Measurements from ENCODE around the gene TBC1D22A.
"Not testable (repeated sequence)": the region's sequence is repeated elsewhere in the genome, so short reads cannot be mapped to it uniquely, and the experiment has no call there.

TBC1D22A gene

DNA sequence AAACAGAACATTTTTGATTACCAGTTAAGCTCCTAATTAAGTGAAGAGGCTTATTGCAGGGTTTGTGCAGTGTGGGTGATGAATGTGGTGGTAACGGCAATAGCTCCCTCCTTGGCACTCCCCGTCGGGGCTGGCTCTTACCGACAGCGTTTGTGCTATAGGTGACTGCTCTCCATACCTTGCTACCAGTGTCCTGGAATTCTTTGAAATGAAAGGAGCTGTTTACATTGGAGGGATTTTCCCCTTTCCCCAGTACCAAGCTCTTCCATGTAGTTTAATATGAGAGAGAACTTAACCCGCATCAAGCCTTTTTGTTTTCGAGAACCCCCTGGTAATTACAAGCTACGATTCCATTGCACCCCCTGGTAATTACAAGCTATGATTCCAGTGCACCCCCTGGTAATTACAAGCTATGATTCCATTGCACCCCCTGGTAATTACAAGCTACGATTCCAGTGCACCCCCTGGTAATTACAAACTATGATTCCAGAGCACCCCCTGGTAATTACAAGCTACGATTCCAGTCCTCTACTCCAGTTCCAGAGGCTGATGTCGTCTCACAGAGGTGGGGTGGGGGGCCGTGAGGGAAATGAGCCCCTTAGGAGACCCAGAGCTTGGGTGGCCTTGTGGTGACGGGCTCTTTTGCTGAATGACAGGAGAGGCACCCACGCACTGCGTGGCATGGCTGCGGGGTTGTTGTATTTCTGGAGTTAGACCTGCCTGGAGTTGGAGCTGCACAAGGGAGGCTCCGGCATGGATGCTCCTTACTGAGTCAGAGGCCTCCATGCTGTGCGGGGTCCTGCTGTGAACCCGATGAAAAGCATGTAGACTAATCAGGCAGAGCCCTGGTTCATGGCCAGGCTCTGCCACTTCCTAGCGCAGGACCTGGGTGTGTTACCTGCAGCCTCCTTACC, 205.3 kb downstream of the TBC1D22A start:
- no peak for DNase-seq (ENCODE audit: extremely low read depth in 1 of 2, low read depth in 1 of 2)

DNA sequence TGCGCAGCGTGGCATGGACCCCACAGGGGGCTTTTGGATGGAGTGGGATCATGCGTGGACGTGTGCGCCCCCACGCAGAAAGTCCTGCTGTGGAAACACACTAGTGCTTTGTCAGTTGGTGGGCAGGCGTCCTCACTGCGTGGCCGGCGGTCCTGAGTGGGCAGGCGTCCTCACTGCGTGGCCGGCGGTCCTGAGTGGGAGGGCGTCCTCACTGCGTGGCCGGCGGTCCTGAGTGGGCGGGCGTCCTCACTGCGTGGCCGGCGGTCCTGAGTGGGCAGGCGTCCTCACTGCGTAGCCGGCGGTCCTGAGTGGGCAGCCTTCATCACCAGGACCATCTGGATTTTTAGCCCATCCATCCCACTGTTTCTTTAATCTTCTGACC, 205.9 kb downstream of the TBC1D22A start:
- DNase-seq (ENCODE audit: extremely low read depth in 1 of 2, low read depth in 1 of 2) = no peak

DNA sequence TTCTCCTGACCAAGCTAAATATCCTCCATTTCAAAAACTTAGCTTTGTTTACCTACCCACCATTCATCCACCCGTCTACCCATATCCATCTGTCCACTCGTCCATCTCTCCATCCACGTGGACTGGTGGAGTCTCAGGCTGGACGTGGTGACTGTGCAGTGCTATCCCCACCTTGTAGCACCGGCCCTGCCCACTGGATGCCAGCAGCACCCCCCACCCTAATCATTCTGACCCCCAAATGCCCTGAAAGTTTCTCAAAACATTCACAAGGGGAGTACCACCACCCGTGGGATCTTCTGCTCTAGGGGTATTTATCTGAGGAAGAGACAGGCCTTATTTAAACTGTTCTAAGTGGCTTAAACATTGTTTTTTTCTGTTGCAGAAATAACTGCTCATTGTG, 206.4 kb downstream of the TBC1D22A start:
- no peak for DNase-seq (ENCODE audit: extremely low read depth in 1 of 2, low read depth in 1 of 2)

DNA sequence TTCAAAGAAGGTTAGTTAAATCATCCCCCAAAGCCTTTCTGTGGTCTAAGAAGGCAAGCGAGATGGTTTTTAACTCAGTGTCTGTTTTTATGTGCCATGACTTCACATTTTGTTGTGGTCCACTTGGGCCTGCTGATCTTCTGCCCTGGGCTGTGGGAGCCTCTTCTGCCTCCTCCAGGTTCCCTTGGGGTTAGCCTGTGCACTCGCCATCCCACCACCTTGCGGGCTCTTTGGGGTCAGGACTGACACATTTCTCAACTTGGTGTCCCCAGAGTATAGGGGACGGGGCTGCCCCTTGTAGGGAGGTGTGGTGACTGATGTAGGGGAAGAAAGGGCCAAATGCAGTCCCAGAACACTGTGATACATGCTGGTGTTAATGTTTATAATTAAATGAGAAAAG, 207.0 kb downstream of the TBC1D22A start:
- DNase-seq (ENCODE audit: extremely low read depth in 1 of 2, low read depth in 1 of 2) = no peak

DNA sequence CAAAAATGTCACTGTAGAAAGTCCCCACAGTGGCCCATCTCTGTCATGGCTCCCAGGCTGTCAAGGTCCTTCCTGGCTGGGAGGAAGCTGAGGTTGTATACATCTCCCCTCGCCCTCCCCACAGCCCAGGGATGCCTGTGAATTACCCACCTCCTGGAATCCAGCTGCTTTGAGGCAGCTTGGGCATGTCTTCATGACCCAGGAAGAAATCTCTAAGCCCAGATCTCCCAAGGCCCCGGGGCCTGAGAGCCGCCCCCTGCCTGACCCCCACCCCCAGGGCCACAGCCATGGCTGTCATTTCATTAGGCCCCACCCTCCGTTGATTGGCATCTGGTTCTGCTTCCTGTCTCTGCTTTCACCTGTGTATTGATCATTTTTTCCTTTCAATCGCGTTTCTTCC, 207.5 kb downstream of the TBC1D22A start:
- no peak for DNase-seq (ENCODE audit: extremely low read depth in 1 of 2, low read depth in 1 of 2)

DNA sequence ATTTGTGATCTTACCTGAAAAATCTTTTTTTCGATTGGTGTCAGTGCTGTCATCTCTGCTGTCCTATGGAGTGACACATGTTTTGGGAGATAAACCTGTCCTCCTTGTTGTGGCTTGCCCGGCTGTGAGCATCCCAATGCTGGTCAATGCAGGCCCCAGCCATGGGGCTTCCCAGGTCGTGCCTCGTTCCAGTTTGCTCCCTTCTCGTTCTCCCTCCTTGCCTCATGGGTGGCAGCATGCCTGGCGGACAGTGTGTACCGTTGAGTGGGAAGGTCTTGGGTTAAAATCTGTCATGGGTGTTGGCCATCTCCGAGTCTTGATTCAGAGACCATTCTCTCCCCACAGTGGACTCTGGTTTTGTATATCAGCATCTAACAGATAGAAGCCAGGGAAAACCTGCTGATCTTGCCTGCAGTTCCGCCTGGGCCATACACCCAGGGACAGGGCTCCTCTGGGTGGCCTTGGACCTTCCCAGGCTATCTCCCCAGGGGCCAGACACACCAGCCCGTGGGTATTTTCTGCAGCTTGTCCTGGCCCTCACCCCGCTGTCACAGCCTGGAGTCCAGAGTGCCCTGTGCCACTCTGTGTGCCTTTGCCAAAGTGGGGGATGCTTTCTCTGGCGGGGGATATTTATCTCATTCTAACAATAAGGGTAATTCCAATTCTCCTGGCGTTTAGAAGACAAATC, 208.1 kb downstream of the TBC1D22A start:
- no peak for DNase-seq (ENCODE audit: extremely low read depth in 1 of 2, low read depth in 1 of 2)

DNA sequence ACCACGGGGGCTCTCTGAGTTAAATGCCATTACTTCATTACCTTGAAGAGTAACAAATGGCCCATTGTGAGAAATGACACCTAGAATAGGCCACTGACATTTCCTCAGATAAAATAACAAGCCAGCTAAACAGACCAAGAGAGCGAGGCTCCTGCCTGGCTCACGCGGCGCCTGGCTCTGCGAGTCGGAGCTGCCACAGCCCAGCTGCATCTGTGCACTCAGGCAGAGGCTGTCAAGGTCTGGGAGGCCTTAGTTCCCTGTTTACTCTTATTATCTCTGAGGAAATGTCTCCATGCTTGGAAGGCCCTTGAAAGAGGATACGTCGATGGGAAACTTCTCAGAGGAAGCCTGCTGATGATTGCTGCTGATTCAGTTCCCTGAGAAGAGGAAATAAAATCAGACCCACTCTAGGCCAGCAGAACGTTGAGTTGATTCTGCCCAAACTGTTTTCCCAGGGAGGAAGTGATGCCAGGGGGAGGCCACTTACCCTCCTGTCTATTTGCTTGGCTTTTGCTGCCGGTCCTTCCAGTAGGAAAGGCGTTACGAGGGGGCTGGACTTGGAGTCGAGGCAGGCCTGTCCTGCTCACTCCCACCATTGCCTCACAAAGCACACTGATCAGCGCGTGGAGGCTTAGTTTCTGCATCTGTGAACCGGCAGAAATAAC, 208.8 kb downstream of the TBC1D22A start:
- DNase-seq (ENCODE audit: extremely low read depth in 1 of 2, low read depth in 1 of 2) = no peak

DNA sequence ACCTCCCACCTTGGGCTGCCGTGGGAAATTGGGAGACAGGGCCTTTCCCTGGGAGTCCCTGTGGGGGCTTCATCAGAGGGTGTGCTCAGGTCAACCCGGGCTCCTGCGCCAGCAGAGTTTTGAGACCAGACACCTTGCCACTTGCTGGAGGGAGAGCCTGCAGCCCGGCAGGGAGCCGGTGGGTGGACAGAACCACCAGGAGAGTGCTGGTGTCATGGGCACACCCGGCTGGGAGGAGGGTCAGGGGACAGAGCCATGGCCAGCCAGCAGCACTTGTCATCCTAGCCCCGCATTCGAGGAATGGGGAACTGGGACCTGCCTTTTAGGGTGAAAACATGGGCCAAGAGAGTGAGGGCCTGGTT, 209.3 kb downstream of the TBC1D22A start:
- DNase-seq (ENCODE audit: extremely low read depth in 1 of 2, low read depth in 1 of 2) = no peak

DNA sequence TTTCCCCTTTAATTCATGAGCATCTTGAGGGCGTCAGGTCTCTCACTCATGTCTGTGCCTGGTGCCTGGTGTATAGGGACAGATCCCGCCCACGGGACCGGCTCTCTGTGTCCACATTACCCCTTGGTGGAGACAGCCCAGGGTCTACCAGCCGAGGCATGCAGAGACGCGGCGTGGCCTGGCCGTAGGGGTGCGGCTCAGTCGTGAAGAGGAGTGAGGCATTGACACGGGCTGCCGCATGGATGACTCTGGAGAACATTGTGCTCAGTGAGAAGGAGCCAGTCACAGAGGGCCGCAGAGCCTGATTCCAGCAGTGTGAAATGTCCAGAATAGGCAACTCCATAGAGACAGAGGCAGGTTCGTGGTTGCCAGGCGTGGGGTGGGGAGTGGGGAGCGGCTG, 209.8 kb downstream of the TBC1D22A start:
- DNase-seq (ENCODE audit: extremely low read depth in 1 of 2, low read depth in 1 of 2) = no peak

DNA sequence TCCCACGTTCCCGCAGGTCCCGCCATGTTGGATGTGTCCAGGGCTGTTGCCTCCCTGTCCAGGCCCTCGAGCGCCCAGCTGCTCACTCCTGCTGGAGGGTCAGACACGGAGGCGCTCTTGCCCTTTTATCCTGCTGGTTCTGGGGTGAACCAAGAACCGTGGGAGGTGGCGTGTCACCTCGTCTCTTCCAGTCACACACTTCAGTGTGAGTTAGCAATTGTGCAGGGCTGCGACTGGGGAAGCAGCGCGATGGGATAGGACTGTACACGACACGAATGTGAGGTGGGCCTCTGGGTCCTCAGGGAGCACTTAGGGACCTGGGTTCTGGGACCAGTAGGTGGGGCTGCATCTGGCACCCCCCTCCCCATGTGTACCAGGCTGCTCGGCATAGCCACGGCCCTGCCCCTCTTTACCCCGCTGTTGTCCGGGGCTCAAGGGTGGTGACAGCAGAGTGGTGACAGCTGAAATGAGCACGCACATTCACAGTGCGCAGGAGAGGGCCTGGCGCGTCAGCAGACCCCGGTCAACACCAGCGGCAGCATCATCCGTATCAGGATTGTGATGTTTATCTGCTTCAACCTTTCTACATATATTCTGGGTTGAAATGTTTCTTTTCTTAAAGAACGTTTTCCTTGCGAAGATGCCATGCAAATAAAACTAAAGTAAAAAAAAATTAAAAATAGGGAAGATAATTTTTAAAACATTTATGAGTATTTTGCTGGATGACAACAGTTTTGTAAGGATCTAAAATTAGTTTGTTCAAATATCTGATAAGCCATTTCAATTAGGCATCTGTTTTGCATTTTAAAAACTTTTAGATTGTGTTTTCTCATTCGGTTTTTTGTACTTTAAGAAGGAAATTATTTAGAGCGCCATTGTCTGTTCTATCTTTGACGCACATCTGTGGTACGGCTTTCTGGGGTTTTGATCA, 210.7 kb downstream of the TBC1D22A start:
- DNase-seq (ENCODE audit: extremely low read depth in 1 of 2, low read depth in 1 of 2) = no peak

DNA sequence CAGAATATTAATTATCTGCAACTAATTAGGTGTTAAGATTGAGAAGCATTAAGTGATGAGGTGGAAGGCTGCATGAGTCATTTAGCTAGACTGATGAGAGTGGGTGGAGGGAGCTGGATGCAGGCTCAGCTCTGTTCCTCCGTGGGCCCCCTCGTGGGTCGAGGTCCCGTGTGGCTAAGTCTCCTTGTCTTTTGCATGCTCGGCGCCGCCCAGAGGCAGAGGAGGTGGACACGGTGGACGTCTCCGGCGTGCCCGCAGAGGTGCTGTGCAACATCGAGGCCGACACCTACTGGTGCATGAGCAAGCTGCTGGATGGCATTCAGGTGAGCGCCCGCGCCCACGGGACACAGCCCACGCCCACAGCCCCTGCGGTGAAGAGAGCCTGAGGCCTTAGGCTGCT, 211.6 kb downstream of the TBC1D22A start:
- no peak for DNase-seq (ENCODE audit: extremely low read depth in 1 of 2, low read depth in 1 of 2)

DNA sequence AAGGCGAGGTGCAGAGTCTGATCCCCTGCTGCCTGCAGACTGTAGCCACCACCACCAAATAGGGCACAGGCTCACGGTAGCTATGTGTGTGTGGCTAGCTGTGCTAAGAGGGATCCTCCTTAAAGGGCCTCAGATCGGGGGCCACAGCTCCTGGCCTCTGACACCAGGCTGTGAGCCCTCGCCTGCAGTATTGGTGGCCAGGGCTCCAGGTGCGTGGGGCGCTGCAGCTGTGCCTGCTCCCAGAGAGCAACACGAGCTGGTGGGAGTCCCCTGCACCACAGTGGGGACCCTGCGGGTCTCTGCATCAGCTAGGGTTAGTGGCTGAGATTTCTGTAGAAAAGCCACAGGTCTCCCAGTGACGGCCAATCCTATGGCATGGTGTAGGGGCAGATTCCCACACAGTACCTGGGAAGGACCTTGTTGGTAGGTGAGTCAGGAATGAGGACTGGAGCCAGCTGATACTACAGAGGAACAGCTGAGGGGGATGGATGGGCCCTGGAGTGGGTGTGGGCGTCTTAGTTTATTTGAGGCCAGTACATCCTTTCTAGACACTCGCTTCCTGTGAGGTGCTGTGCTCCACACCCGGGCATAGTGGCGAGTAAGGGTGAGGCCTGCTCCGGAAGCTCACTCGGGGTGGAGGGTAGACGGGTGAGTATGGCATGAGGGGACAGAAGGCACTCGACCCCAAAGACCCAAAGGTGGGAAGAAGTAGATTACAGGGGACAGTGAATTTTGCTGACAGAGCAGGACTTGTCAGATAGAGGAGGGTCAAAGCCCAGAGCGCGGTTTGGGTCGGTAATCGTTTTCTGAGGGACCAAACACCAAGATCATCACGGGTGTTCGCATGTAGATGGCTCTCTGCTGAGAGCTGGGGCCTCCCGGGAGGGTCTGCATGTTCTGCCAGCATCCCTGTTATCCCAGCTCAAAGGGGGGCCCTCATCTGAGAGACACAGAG, 212.5 kb downstream of the TBC1D22A start:
- DNase-seq (ENCODE audit: extremely low read depth in 1 of 2, low read depth in 1 of 2) = no peak

DNA sequence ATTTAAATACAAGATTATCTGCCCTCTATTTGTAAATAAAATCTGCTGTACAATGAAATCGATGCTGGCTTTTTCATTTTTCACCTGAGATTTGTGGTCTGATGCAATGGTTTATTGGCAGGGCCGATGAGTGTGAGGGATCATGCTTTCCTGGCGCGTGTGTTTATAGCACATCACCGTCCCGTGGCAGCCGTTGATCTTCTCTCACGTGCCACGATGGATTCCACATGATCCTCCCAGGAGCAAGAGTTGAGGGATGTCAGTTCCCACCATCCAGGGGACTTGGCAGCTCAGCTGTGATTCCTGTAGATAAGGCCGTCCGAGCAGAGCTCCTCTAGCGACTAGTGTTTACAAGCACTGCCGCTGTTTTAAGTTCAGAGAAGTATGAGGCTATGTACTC, 213.7 kb downstream of the TBC1D22A start:
- DNase-seq (ENCODE audit: extremely low read depth in 1 of 2, low read depth in 1 of 2) = no peak

DNA sequence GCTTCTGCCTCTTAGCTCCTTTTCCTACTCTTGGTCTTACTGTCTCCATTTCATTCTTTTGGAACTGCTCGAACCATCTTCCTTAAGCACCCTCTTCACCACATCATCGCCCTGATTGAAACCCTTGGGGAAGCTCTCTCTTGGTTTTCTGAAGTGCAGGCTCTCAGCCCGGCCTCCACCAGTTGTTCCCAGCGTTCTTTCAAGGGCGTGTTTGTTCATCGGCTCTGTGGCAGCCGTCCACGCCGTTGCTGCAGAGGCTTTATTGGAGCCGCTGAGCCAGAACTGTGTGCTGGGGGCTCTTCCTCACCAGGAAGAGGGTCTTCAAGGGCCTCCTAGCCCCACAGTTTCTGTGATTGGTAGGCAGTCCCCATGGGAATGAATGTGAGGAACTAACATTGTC, 214.1 kb downstream of the TBC1D22A start:
- no peak for DNase-seq (ENCODE audit: extremely low read depth in 1 of 2, low read depth in 1 of 2)

DNA sequence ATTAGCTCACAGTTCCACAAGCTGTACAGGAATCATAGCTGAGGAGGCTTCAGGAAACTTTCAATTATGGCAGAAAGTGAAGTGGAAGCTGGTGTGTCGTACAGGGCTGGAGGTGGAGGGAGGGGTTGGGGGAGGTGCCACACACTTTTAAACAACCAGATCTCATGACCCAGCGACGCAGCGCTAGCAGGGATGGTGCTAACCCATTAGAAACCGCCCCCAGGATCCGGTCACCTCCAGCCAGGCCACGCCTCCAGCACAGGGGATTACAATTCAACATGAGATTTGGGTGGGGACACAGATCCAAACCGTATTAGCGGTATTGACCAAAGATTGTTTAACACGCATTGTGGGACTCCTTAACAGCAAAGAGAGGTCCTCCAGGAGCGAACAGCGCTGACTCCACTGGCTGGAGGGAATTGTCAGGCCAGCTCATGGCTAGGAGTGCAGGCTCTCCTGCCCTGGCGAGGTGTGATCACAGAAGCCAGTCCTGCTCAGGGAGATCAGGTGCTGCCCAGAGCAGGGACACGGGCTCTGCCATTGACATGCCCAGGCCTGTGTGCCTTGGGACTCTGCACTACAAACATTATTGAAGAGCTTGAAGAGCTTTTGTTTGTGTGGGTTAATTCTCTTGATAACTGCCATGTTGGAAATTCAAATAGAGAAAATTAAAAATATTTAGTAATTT, 215.3 kb downstream of the TBC1D22A start:
- no peak for DNase-seq (ENCODE audit: extremely low read depth in 1 of 2, low read depth in 1 of 2)

DNA sequence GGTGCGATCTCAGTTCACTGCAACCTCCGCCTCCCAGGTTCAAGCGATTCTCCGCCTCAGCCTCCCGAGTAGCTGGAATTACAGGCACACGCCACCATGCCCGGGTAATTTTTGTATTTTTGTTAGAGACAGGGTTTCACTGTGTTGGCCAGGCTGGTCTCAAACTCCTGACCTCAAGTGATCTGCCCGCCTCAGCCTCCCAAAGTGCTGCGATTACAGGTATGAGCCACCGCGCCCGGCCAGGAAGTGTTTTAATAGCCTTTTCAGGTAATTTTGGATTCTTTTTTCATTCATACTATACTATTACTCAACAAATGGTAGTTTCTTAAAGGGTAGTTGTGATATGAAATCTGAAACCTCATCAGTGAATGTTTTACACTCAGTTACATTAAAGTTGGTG, 216.2 kb downstream of the TBC1D22A start:
- not testable (repeated sequence) for DNase-seq (ENCODE audit: extremely low read depth in 1 of 2, low read depth in 1 of 2)

DNA sequence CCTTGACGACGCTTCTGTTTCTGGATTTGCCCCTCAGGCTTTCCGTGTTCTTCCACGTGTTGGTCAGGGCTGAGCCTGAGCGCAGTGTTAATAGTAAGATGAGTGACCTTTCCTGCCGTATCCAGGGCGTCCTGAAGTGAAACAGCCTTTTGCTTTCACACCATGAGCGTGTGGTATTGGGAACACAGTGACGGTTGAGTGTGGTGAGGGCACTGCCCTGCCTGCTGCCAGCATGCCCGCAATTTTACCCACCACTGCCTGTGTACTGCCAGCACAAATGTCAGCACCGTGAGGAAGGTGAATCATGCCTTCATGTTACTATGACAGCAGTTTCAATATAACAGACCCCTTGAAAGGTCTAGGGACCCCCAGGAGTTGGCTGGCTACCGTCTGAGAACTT, 217.1 kb downstream of the TBC1D22A start:
- DNase-seq (ENCODE audit: extremely low read depth in 1 of 2, low read depth in 1 of 2) = no peak

DNA sequence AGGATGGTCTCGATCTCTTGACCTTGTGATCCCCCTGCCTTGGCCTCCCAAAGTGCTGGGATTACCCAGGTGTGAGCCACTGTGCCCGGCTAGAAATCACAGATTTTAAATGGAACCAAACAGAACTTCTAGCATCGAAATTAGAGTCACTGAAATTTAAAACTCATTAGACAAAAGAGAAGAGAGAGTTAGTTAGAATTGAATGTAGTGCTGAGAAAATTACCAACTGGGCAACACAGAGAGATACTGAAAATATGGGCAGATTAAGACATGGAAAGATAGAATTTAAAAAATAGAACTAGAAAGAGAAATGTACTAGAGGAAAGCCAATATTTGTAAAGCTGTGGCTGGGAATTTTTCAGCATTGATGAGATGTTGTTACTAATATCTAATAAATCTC, 217.9 kb downstream of the TBC1D22A start:
- no peak for DNase-seq (ENCODE audit: extremely low read depth in 1 of 2, low read depth in 1 of 2)

DNA sequence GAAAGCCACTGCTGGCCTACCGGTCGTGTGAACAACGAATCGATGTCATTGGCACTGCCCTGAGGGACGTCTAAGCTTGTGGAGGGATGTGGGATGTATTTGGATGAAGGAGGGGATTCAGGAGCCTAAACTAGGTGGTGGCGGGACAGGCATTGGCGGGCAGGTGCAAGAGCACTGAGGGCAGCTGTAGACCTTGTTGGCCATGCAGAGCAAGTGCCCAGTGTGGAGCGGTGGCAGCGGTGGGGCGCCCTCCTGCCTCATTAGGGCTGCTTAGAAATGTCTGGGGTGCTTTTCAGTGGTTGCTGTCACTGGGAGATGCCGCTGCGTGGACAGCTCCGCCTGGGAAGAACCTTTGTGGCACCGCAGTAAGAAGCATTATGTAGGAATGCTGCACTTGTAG, 220.2 kb downstream of the TBC1D22A start:
- DNase-seq (ENCODE audit: extremely low read depth in 1 of 2, low read depth in 1 of 2) = no peak
